GM18951 (cell line): ENCODE data around the gene SEMA6C.

Source experiments
- POLR2A ChIP-seq: IDR thresholded peaks from 4 replicates; pipeline ENCODE4 v1.6.1; 2011; ENCODE audit warnings: mild to moderate bottlenecking; ENCODE audit not compliant: insufficient read length, insufficient read depth; ENCODE audit errors: extremely low read depth
- in situ Hi-C: fragments of 300-500 bp; cut with MboI; formaldehyde crosslinking; loops from one replicate; pipeline ENCODE4 v1.12.0; 2022; ENCODE audit warnings: low sequenced_read_pairs, mixed read lengths, inconsistent platforms; ENCODE audit not compliant: unreplicated experiment

Gene SEMA6C

GRCh38 chr1:151146072-151146411, 389 bp downstream of the SEMA6C start:
- in situ Hi-C loops, result no loop called here

GRCh38 chr1:151145304-151146071, 943 bp downstream of the SEMA6C start:
- TF ChIP-seq POLR2A, result no peak
- in situ Hi-C loops, result no loop called here

More at GRCh38 chr1:151146072-151146411, 389 bp downstream of the SEMA6C start:
- TF ChIP-seq POLR2A, result no peak

GRCh38 chr1:151144474-151145303, 1.7 kb downstream of the SEMA6C start:
- no peak for TF ChIP-seq POLR2A
- in situ Hi-C loops, result no loop called here

- TF ChIP-seq POLR2A, result no peak
- in situ Hi-C loops, result no loop called here
These were observed 2.4 kb downstream of the SEMA6C start for GRCh38 chr1:151143986-151144385.

GRCh38 chr1:151143057-151143435, 3.4 kb downstream of the SEMA6C start:
- in situ Hi-C loops, result no loop called here
- no peak for TF ChIP-seq POLR2A

- in situ Hi-C loops, result no loop called here
- no peak for TF ChIP-seq POLR2A
These were observed 3.9 kb downstream of the SEMA6C start for GRCh38 chr1:151142411-151143056.

- in situ Hi-C loops, result no loop called here
- TF ChIP-seq POLR2A, result no peak
These were observed 8.6 kb downstream of the SEMA6C start for GRCh38 chr1:151137789-151138188.

- no peak for TF ChIP-seq POLR2A
- in situ Hi-C loops, result no loop called here
These were observed 10.7 kb downstream of the SEMA6C start for GRCh38 chr1:151135433-151136385.

GRCh38 chr1:151134991-151135390, 11.4 kb downstream of the SEMA6C start:
- in situ Hi-C loops, result no loop called here
- no peak for TF ChIP-seq POLR2A

GRCh38 chr1:151134396-151134795, 12.0 kb downstream of the SEMA6C start:
- in situ Hi-C loops, result no loop called here
- TF ChIP-seq POLR2A, result no peak

- no peak for TF ChIP-seq POLR2A
- in situ Hi-C loops, result no loop called here
These were observed 13.2 kb downstream of the SEMA6C start for GRCh38 chr1:151133018-151133806.

GRCh38 chr1:151132335-151133017, 14.0 kb downstream of the SEMA6C start:
- no peak for TF ChIP-seq POLR2A
- in situ Hi-C loops, result no loop called here
